ENCODE measurements around the gene ASTL.

Gene ASTL

GRCh38 chr2:96111257-96111640 lies 27.1 kb downstream of the ASTL start:
- no peaks in the 10 kb centered on the region for H3K36me3 ChIP-seq (ENCODE audit: low read length)
- H3K4me3 ChIP-seq (ENCODE audit: insufficient read depth, low read length, poor library complexity, severe bottlenecking): no peak overlapping the region
- no peak for TF ChIP-seq EZH2phosphoT487 (conservative IDR thresholded peaks at IDR 0.05; ENCODE audit: low read length)
- TF ChIP-seq CTCF (IDR thresholded peaks at IDR 0.05; ENCODE audit: insufficient read depth, low read length, poor library complexity, severe bottlenecking): no peak
- H3K9ac ChIP-seq (ENCODE audit: low read length): no peak overlapping the region
- H3K27ac ChIP-seq (ENCODE audit: low read depth, low read length): no peak overlapping the region
- no peaks in the 10 kb centered on the region for H3K9me3 ChIP-seq (ENCODE audit: insufficient read depth, low read length)
- H3K9me2 ChIP-seq (replicated peaks; ENCODE audit: insufficient read depth, low read length): no peaks in the 10 kb centered on the region
- H3K27me3 ChIP-seq (ENCODE audit: low read length): no peaks in the 10 kb centered on the region
- H2AFZ ChIP-seq (ENCODE audit: low read depth, low read length, severe bottlenecking): no peak overlapping the region
- no peak overlapping the region for H3K4me2 ChIP-seq (ENCODE audit: low read depth, low read length, poor library complexity, severe bottlenecking)
- H4K20me1 ChIP-seq (ENCODE audit: low read depth, low read length): no peaks in the 10 kb centered on the region
- H3K79me2 ChIP-seq (ENCODE audit: insufficient read depth, low read length): no peaks in the 10 kb centered on the region
- no peaks in the 10 kb centered on the region for H3F3A ChIP-seq (ENCODE audit: insufficient read depth)

GRCh38 chr2:96110621-96111256 lies 27.6 kb downstream of the ASTL start:
- H3K9me3 ChIP-seq (ENCODE audit: insufficient read depth, low read length): no peaks in the 10 kb centered on the region
- no peaks in the 10 kb centered on the region for H3F3A ChIP-seq (ENCODE audit: insufficient read depth)
- H3K9me2 ChIP-seq (replicated peaks; ENCODE audit: insufficient read depth, low read length): no peaks in the 10 kb centered on the region
- no peaks in the 10 kb centered on the region for H3K36me3 ChIP-seq (ENCODE audit: low read length)
- TF ChIP-seq CTCF (IDR thresholded peaks at IDR 0.05; ENCODE audit: insufficient read depth, low read length, poor library complexity, severe bottlenecking) (no peak), EZH2phosphoT487 (conservative IDR thresholded peaks at IDR 0.05; ENCODE audit: low read length) (no peak)
- H3K79me2 ChIP-seq (ENCODE audit: insufficient read depth, low read length): no peaks in the 10 kb centered on the region
- H3K27ac ChIP-seq (ENCODE audit: low read depth, low read length): no peak overlapping the region
- H3K27me3 ChIP-seq (ENCODE audit: low read length): no peaks in the 10 kb centered on the region
- no peak overlapping the region for H2AFZ ChIP-seq (ENCODE audit: low read depth, low read length, severe bottlenecking)
- no peak overlapping the region for H3K4me2 ChIP-seq (ENCODE audit: low read depth, low read length, poor library complexity, severe bottlenecking)
- no peak overlapping the region for H3K9ac ChIP-seq (ENCODE audit: low read length)
- no peak overlapping the region for H3K4me3 ChIP-seq (ENCODE audit: insufficient read depth, low read length, poor library complexity, severe bottlenecking)
- H4K20me1 ChIP-seq (ENCODE audit: low read depth, low read length): no peaks in the 10 kb centered on the region

GRCh38 chr2:96109931-96110511 lies 28.3 kb downstream of the ASTL start:
- no peak overlapping the region for H3K4me3 ChIP-seq (ENCODE audit: insufficient read depth, low read length, poor library complexity, severe bottlenecking)
- H3K4me2 ChIP-seq (ENCODE audit: low read depth, low read length, poor library complexity, severe bottlenecking): no peak overlapping the region
- no peaks in the 10 kb centered on the region for H3K36me3 ChIP-seq (ENCODE audit: low read length)
- H3K27me3 ChIP-seq (ENCODE audit: low read length): no peaks in the 10 kb centered on the region
- no peaks in the 10 kb centered on the region for H3K9me2 ChIP-seq (replicated peaks; ENCODE audit: insufficient read depth, low read length)
- no peak overlapping the region for H3K9ac ChIP-seq (ENCODE audit: low read length)
- H3K27ac ChIP-seq (ENCODE audit: low read depth, low read length): no peak overlapping the region
- H3K9me3 ChIP-seq (ENCODE audit: insufficient read depth, low read length): peaks cover 7% of the 10 kb centered on the region; the same call in 1 of the 2 replicates
- H2AFZ ChIP-seq (ENCODE audit: low read depth, low read length, severe bottlenecking): no peak overlapping the region
- TF ChIP-seq CTCF (IDR thresholded peaks at IDR 0.05; ENCODE audit: insufficient read depth, low read length, poor library complexity, severe bottlenecking): no peak
- no peak for TF ChIP-seq EZH2phosphoT487 (conservative IDR thresholded peaks at IDR 0.05; ENCODE audit: low read length)
- H3K79me2 ChIP-seq (ENCODE audit: insufficient read depth, low read length): no peaks in the 10 kb centered on the region
- H4K20me1 ChIP-seq (ENCODE audit: low read depth, low read length): no peaks in the 10 kb centered on the region
- no peaks in the 10 kb centered on the region for H3F3A ChIP-seq (ENCODE audit: insufficient read depth)
